ENCODE measurements around the gene SPEM2.

DNA sequence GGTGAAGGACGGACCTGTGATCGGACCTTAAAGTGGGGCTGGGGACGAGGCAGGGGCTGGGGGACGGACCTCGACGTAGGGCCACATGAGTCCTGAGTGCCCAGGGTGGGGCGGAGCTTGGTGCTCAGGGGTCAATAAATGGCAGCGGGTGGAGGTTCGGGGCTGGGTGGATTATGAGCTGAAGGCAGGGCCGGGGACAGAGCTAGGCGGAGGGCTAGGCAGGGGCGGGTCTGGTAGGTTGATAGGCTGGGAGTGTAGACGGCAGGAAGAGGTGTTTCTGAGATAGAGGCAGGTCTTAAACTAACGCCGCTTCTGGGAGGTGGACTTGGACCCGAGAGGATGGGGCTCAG, 20.2 kb downstream of the SPEM2 start:
- TF ChIP-seq POLR2A (IDR thresholded peaks at IDR 0.05; ENCODE audit: low read depth, low read length) (no peak), POLR2AphosphoS5 (IDR thresholded peaks at IDR 0.05; ENCODE audit: low read depth, low read length) (no peak)

Measured in GM12891 (cell line).